Measurements from ENCODE around the gene DPCD. TPM values are rescaled to one million over a fixed set of nuclear protein-coding genes. Genes with fewer than 3 reads are reported as not detected.

The DPCD gene
- total and polyA plus RNA-seq, 10 of the 15 experiments (the other 5 are each of a cell fraction or from before 2014, with no cell fraction given) = 9.7 to 50.9 (median 26.3) TPM

DNA sequence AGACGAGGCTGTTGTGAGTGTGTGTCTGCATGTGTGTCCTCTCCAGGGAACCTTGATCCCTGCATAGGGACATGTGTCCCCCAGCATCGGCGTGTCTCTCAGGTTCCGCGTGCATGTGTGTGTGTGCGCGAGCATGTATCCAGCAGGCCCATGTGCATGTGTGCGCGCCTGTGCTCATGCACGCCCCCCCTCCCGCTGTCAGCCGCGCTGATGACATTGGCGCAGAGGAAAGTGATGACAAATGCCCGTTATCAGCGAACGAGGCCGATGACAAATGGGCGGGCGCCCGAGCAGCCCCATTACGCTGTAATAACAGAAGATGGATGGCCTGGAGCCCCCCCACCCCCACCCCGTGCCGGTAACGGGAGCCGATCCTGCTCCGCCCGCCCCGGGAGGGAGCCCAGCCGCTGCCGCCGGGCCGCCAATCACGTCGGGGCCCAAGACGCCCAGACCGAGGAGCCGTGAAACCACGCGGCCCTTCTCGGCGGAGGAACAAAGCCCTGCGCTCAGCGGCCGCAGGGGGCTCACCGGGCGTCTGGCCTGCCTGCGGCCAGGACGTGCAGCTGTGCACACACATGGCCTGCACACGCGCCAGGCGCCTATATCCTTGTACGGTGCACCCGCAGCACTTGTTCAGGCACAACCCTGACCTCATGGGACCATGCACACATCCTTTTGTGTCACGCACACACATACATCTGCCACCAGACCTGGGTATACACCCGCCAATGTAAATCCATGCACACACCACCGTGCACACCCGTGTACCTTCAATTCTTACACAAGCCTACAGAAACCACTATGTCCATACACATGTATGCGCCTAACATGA is 21.6 kb upstream of the DPCD start (continued):
- TF ChIP-seq, protein P1, sequence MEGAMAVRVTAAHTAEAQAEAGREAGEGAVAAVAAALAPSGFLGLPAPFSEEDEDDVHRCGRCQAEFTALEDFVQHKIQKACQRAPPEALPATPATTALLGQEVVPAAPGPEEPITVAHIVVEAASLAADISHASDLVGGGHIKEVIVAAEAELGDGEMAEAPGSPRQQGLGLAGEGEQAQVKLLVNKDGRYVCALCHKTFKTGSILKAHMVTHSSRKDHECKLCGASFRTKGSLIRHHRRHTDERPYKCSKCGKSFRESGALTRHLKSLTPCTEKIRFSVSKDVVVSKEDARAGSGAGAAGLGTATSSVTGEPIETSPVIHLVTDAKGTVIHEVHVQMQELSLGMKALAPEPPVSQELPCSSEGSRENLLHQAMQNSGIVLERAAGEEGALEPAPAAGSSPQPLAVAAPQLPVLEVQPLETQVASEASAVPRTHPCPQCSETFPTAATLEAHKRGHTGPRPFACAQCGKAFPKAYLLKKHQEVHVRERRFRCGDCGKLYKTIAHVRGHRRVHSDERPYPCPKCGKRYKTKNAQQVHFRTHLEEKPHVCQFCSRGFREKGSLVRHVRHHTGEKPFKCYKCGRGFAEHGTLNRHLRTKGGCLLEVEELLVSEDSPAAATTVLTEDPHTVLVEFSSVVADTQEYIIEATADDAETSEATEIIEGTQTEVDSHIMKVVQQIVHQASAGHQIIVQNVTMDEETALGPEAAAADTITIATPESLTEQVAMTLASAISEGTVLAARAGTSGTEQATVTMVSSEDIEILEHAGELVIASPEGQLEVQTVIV (IDR thresholded peaks at IDR 0.05; ENCODE audit: borderline replicate concordance, partially characterized antibody) = no peak
- TF ChIP-seq, protein P2, sequence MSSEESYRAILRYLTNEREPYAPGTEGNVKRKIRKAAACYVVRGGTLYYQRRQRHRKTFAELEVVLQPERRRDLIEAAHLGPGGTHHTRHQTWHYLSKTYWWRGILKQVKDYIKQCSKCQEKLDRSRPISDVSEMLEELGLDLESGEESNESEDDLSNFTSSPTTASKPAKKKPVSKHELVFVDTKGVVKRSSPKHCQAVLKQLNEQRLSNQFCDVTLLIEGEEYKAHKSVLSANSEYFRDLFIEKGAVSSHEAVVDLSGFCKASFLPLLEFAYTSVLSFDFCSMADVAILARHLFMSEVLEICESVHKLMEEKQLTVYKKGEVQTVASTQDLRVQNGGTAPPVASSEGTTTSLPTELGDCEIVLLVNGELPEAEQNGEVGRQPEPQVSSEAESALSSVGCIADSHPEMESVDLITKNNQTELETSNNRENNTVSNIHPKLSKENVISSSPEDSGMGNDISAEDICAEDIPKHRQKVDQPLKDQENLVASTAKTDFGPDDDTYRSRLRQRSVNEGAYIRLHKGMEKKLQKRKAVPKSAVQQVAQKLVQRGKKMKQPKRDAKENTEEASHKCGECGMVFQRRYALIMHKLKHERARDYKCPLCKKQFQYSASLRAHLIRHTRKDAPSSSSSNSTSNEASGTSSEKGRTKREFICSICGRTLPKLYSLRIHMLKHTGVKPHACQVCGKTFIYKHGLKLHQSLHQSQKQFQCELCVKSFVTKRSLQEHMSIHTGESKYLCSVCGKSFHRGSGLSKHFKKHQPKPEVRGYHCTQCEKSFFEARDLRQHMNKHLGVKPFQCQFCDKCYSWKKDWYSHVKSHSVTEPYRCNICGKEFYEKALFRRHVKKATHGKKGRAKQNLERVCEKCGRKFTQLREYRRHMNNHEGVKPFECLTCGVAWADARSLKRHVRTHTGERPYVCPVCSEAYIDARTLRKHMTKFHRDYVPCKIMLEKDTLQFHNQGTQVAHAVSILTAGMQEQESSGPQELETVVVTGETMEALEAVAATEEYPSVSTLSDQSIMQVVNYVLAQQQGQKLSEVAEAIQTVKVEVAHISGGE (CRISPR knock-in tag; IDR thresholded peaks at IDR 0.05) = no peak
- TF ChIP-seq ATF7 (IDR thresholded peaks at IDR 0.05; ENCODE audit: low read depth) = no peak
- TF ChIP-seq, protein P3, sequence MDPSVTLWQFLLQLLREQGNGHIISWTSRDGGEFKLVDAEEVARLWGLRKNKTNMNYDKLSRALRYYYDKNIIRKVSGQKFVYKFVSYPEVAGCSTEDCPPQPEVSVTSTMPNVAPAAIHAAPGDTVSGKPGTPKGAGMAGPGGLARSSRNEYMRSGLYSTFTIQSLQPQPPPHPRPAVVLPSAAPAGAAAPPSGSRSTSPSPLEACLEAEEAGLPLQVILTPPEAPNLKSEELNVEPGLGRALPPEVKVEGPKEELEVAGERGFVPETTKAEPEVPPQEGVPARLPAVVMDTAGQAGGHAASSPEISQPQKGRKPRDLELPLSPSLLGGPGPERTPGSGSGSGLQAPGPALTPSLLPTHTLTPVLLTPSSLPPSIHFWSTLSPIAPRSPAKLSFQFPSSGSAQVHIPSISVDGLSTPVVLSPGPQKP (IDR thresholded peaks at IDR 0.05; ENCODE audit: low read depth, low read length) = no peak
- TF ChIP-seq, protein P4, sequence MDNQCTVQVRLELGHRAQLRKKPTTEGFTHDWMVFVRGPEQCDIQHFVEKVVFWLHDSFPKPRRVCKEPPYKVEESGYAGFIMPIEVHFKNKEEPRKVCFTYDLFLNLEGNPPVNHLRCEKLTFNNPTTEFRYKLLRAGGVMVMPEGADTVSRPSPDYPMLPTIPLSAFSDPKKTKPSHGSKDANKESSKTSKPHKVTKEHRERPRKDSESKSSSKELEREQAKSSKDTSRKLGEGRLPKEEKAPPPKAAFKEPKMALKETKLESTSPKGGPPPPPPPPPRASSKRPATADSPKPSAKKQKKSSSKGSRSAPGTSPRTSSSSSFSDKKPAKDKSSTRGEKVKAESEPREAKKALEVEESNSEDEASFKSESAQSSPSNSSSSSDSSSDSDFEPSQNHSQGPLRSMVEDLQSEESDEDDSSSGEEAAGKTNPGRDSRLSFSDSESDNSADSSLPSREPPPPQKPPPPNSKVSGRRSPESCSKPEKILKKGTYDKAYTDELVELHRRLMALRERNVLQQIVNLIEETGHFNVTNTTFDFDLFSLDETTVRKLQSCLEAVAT (IDR thresholded peaks at IDR 0.05) = no peak
- TF ChIP-seq MTA3 (IDR thresholded peaks at IDR 0.05; ENCODE audit: borderline replicate concordance, low read length) = no peak
- TF ChIP-seq POLR2A (IDR thresholded peaks at IDR 0.05; ENCODE audit: low read depth, low read length) = no peak
- no peak for TF ChIP-seq HDAC2 (IDR thresholded peaks at IDR 0.05)
- TF ChIP-seq SMAD1 (IDR thresholded peaks at IDR 0.05; ENCODE audit: low read depth, partially characterized antibody) = no peak
- TF ChIP-seq, protein P5, sequence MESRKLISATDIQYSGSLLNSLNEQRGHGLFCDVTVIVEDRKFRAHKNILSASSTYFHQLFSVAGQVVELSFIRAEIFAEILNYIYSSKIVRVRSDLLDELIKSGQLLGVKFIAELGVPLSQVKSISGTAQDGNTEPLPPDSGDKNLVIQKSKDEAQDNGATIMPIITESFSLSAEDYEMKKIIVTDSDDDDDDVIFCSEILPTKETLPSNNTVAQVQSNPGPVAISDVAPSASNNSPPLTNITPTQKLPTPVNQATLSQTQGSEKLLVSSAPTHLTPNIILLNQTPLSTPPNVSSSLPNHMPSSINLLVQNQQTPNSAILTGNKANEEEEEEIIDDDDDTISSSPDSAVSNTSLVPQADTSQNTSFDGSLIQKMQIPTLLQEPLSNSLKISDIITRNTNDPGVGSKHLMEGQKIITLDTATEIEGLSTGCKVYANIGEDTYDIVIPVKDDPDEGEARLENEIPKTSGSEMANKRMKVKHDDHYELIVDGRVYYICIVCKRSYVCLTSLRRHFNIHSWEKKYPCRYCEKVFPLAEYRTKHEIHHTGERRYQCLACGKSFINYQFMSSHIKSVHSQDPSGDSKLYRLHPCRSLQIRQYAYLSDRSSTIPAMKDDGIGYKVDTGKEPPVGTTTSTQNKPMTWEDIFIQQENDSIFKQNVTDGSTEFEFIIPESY (IDR thresholded peaks at IDR 0.05) = 0 out of 2 replicates have a peak, but pooled peaks have one; percentile 18
- TF ChIP-seq, protein P6, sequence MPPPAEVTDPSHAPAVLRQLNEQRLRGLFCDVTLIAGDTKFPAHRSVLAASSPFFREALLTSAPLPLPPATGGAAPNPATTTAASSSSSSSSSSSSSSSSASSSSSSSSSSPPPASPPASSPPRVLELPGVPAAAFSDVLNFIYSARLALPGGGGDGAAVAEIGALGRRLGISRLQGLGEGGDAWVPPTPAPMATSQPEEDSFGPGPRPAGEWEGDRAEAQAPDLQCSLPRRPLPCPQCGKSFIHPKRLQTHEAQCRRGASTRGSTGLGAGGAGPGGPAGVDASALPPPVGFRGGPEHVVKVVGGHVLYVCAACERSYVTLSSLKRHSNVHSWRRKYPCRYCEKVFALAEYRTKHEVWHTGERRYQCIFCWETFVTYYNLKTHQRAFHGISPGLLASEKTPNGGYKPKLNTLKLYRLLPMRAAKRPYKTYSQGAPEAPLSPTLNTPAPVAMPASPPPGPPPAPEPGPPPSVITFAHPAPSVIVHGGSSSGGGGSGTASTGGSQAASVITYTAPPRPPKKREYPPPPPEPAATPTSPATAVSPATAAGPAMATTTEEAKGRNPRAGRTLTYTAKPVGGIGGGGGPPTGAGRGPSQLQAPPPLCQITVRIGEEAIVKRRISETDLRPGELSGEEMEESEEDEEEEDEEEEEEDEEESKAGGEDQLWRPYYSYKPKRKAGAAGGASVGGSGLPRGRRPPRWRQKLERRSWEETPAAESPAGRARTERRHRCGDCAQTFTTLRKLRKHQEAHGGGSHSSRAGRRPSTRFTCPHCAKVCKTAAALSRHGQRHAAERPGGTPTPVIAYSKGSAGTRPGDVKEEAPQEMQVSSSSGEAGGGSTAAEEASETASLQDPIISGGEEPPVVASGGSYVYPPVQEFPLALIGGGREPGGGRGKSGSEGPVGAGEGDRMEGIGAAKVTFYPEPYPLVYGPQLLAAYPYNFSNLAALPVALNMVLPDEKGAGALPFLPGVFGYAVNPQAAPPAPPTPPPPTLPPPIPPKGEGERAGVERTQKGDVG (CRISPR knock-in tag; IDR thresholded peaks at IDR 0.05) = no peak
- no peak for TF ChIP-seq WRNIP1 (IDR thresholded peaks at IDR 0.05; ENCODE audit: borderline replicate concordance, low read depth, low read length)
- TF ChIP-seq KAT2A (conservative IDR thresholded peaks at IDR 0.05; ENCODE audit: control insufficient read depth, low read depth, low read length) = no peak

All from GM12878 (cell line).